ENCODE data around the gene CCNY. TPM values are rescaled to one million over a fixed set of nuclear protein-coding genes. Genes with fewer than 3 reads are reported as not detected.
"Not testable (repeated sequence)": the region's sequence is repeated elsewhere in the genome, so short reads cannot be mapped to it uniquely, and the experiment has no call there.

The CCNY gene
- total RNA-seq: 68.6 TPM

DNA sequence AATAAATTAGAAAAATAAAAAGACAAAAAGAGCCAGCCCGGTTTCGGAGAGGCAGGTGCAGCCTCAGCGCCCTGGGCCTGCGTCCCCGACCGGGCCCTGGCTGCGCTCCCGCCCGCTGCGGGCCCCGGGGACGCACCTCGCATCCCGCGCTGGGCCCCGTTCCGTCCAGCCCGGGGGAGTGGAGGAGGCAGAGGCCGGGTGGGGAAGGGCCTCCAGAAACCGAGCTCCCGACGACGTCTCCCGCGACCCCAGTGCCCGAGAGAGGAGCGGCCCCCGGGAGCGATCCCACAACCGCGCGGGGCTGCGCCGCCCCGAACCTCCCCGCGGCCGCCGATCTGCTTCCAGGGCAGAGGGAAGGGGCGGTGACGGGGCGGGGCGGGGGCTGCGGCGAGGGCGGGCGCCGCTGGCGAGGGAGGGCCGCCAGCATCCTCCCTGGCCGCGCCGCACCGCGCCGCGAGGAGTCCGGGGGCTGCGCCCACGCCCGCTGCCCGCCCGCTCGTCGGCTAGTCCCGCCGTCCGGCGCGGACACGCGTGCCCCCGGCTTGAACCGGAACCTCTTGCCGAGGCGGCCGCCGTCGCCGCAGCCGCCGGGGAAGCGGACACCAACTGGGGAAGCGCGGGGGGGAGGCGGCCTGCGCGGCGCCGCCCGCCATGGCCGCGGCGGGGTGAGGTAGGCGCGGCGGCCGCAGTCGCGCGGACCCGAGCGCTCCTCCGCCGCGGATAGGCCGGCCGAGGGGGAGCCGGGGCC, at the start of gene CCNY:
TSS of gene CCNY (plus strand) at position 426 of the 748 bp plus-strand sequence. CDS start 545 bp downstream, outside the sequence.
- no peaks in the 10 kb centered on the region for H3K27me3 ChIP-seq (ENCODE audit: insufficient read depth, low read length)
- peaks cover 52% of the 10 kb centered on the region for H3K4me1 ChIP-seq (ENCODE audit: insufficient read depth, low read length)

DNA sequence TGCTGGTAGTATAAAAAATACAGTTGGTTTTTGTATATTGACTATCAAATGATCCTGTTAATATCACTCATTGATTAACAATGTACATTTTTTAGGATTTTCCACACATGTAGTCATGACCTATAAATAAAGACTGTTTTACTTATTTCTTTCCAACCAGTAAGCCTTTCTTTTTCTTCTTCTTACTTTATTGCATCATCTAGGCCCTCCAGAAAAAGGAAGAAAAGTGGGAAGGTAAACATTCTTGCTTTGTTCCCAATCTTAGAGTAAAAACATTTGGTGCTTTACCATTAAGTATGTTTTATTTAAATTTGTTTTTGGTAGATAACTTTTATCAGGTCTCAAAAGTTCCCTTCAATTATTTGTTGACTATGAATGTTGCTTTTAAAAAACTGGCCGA, 47.1 kb upstream of the CCNY start:
- Histone ChIP-seq H3K9me3 (ENCODE audit: low read depth, low read length) (no peaks in the 10 kb centered on the region), H3K4me3 (ENCODE audit: low read length) (no peak overlapping the region), H3K4me1 (ENCODE audit: insufficient read depth, low read length) (no peaks in the 10 kb centered on the region), H3K27me3 (ENCODE audit: insufficient read depth, low read length) (no peaks in the 10 kb centered on the region)

More for the DNA sequence above, at the start of gene CCNY:
- no peaks in the 10 kb centered on the region for H3K9me3 ChIP-seq (ENCODE audit: low read depth, low read length)
- H3K4me3 ChIP-seq (ENCODE audit: low read length): peak within 1 kb of the TSS; percentile 94

DNA sequence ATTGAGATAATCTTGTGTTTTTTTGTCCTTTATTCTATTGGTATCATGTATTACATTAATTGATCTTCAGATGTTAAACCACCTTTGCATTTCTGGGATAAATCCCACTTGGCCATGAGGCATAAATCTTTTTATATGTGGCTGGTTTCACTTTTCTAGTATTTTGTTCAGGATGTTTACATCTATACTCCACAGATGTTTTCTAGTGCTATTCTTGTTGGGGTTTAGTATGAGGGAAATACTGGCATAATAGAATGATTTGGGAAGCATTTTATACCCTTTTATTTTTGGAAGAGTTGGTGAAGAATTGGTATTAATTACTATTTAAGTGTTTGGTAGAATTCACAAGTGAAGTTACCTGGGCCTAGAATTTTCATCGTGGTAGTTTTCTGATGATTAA, 41.8 kb upstream of the CCNY start:
- H3K27me3 ChIP-seq (ENCODE audit: insufficient read depth, low read length): no peaks in the 10 kb centered on the region
- no peaks in the 10 kb centered on the region for H3K4me1 ChIP-seq (ENCODE audit: insufficient read depth, low read length)
- no peak overlapping the region for H3K4me3 ChIP-seq (ENCODE audit: low read length)
- no peaks in the 10 kb centered on the region for H3K9me3 ChIP-seq (ENCODE audit: low read depth, low read length)

DNA sequence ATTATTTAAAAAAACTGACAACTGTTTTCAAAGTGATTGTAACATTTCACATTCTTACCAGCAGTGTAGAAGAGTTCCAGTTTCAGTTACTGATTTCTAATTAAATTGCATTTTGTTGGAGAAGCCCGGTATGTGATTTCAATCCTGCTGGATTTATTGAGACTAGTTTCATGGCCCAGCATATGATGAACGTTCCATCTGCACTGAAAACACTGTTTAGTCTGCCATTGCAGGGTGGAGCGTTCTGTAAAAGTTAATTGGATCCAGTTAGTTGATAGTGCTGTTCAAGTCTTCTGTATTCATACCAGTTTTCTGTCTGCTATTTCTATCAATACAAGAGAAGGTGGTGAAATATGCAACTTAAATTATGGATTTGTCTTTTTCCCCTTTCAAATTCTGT, 37.3 kb upstream of the CCNY start:
- Histone ChIP-seq H3K4me3 (ENCODE audit: low read length) (no peak overlapping the region), H3K27me3 (ENCODE audit: insufficient read depth, low read length) (no peaks in the 10 kb centered on the region), H3K9me3 (ENCODE audit: low read depth, low read length) (no peaks in the 10 kb centered on the region), H3K4me1 (ENCODE audit: insufficient read depth, low read length) (peaks cover 12% of the 10 kb centered on the region)

DNA sequence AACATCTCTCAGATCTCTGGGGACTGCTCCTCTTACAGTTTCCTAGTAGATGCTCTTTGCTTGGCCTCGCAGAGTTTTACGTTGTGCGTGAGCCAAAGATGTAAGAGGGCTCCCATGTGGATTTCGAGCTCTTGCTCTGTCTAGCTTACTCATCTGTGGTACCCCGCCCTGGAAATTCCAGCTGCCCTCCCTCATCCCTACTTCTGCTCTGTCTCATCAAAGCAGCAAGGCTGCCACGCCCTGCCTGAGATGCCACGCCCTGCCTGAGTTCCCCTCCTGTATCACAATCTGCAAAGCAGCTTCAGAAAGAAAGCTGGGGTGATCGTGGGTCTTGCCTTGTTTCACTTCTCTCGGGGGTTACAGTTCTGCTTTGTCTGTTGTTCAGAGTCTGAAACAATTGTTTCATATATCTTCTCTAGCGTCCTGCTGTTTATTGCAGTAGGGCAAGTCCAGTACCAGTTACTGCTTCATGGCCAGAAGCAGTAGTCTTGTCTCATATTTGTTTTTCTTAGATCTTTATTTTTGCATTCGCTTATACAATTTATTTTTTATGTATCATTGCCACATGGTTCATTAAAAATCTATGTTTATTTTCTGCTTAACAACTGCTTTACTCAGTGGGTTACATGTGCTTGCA, 36.1 kb upstream of the CCNY start:
- Histone ChIP-seq H3K4me3 (ENCODE audit: low read length) (no peak overlapping the region), H3K9me3 (ENCODE audit: low read depth, low read length) (no peaks in the 10 kb centered on the region), H3K27me3 (ENCODE audit: insufficient read depth, low read length) (no peaks in the 10 kb centered on the region), H3K4me1 (ENCODE audit: insufficient read depth, low read length) (peaks cover 12% of the 10 kb centered on the region)

DNA sequence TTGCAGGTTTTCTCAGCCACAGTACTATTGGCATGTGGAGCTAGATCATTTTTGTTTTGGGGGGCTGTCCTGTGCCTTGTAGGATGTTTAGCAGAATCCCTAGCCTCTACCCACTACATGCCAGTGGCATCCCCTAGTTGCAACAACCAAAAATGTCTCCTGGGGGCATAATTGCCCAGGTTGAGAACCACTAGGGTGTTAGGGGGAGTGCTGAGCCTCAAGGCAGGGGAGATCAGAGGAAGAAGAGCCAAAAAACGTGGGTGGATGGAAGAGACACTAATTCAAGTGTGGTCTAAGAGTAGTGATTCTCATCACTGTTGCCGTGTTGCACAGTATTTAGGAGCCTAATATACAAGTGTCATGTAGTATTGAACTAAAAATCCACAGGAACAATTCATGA, 31.7 kb upstream of the CCNY start:
- Histone ChIP-seq H3K9me3 (ENCODE audit: low read depth, low read length) (no peaks in the 10 kb centered on the region), H3K4me1 (ENCODE audit: insufficient read depth, low read length) (peaks cover 12% of the 10 kb centered on the region), H3K27me3 (ENCODE audit: insufficient read depth, low read length) (no peaks in the 10 kb centered on the region), H3K4me3 (ENCODE audit: low read length) (no peak overlapping the region)

DNA sequence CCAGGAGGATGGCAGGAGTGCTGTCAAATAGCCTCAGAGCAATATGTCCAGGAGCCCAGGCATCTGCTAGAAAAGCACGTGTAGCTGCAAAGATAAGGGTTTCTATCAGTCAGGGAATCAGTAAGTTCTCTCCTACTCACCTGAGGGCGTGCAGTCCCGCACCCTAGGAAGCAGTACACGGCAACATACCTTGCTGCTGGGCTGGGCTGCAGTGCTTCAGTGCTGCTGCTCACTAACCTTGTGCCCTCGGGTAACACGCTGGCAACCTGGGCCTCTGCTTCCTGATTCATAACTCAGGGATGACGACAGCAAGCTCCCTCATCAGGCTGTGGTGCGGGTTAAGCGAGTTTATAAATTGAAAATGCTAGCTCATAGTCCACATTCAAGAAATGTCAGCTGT, 29.5 kb upstream of the CCNY start:
- no peaks in the 10 kb centered on the region for H3K4me1 ChIP-seq (ENCODE audit: insufficient read depth, low read length)
- H3K4me3 ChIP-seq (ENCODE audit: low read length): no peak overlapping the region
- no peaks in the 10 kb centered on the region for H3K27me3 ChIP-seq (ENCODE audit: insufficient read depth, low read length)
- no peaks in the 10 kb centered on the region for H3K9me3 ChIP-seq (ENCODE audit: low read depth, low read length)

DNA sequence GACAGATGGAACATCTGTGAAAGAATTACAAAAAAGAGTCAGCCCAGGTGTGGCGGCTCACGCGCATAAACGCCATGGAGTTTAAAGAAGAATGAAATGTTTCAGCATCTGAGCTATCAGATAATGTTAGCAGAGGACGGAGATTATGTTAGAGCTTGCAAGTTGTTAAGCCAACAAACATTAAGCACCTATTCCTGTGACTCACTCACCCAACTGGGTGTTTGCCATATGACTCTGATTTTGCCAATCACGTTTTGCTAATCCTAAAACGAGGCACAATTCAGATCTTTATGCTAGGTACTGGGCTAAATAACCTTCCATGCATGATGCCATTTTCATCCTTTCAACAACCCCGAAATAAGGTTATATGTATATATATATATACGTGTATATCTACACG, 29.0 kb upstream of the CCNY start:
- H3K4me1 ChIP-seq (ENCODE audit: insufficient read depth, low read length): no peaks in the 10 kb centered on the region
- H3K4me3 ChIP-seq (ENCODE audit: low read length): no peak overlapping the region
- H3K9me3 ChIP-seq (ENCODE audit: low read depth, low read length): no peaks in the 10 kb centered on the region
- H3K27me3 ChIP-seq (ENCODE audit: insufficient read depth, low read length): no peaks in the 10 kb centered on the region

DNA sequence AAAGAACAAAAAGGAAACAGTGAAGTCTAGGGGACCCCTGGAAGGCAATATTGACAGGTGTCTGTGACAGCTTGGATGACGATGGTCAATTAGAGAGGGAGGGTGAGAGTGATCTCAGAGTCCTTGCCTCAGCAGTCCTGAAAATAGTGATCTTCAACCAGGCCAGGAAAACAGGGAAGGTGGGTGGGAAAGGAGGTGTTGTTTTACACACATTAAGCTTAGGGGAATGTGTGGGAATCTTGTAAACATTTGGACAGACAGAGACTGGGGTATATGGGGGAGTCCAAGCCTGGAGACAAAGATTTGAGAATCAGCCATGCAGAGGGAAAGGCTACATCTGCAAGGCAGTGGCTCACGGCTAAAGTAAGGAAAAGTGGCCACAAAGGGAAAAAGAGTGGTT, 27.5 kb upstream of the CCNY start:
- H3K4me3 ChIP-seq (ENCODE audit: low read length): no peak overlapping the region
- no peaks in the 10 kb centered on the region for H3K27me3 ChIP-seq (ENCODE audit: insufficient read depth, low read length)
- no peaks in the 10 kb centered on the region for H3K9me3 ChIP-seq (ENCODE audit: low read depth, low read length)
- H3K4me1 ChIP-seq (ENCODE audit: insufficient read depth, low read length): no peaks in the 10 kb centered on the region

DNA sequence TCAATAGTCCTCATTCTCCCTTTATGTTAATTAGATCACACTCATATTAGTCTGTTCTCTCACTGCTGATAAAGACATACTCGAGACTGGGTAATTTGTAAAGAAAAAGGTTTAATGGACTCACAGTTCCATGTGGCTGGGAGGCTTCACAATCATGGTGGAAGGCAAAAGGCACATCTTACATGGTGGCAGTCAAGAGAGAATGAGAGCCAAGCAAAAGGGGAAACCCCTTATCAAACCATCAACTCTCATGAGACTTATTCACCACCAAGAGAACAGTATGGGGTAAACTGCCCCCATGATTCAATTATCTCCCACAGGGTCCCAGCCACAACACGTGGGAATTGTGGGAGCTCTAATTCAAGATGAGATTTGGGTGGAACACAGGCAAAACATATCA, 22.2 kb upstream of the CCNY start:
- H3K9me3 ChIP-seq (ENCODE audit: low read depth, low read length); H3K27me3 ChIP-seq (ENCODE audit: insufficient read depth, low read length); H3K4me1 ChIP-seq (ENCODE audit: insufficient read depth, low read length); H3K4me3 ChIP-seq (ENCODE audit: low read length): not testable (repeated sequence)

DNA sequence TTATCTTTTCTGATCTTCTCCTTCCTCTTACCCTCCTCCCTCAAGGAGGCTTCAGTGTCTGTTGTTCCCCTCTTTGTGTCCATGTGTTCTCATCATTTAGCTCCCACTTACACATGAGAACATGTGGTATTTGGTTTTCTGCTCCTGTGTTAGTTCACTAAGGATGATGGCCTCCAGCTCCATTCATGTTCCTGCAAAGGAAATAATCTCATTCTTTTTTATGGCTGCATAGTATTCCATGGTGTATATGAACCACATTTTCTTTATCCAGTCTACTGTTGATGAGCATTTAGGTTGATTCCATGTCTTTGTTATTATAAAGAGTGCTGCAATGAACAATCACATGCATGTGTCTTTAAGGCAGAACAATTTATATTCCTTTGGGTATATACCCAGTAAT, 21.1 kb upstream of the CCNY start:
- not testable (repeated sequence) for H3K9me3 ChIP-seq (ENCODE audit: low read depth, low read length); H3K4me3 ChIP-seq (ENCODE audit: low read length); H3K27me3 ChIP-seq (ENCODE audit: insufficient read depth, low read length); H3K4me1 ChIP-seq (ENCODE audit: insufficient read depth, low read length)

DNA sequence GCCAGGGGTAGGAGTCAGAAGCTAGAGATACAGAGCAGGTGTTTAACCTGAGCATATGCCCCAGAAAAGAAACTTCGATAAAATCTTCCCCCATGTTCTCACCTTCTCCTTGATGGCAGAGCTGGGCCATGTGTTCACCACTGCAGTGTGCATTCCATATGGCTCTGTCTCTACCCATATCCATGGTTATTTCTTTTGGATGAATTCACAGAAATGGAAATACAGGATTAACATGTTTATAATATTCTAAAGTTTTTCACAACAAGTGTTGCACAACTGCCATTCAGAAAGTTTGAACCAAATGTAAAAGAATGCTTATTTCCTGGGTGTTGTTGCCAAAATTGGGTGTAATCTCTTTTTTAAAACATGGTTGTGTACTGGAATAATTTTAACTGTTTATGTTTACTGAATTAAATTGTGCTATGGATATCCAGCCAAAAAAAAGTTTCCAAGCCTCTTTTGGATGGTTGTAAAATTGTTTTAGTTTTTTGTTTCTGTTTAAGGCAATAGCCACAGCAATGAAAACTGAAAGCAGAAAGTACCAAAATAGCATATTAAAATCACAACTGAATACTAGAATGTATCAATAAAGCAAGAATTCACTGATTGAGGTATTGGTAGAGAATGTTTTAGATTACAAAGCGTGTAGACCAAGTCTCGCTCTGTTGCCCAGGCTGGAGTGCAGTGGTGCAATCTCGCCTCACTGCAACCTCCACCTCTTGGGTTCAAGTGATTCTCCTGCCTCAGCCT, 19.9 kb upstream of the CCNY start:
- H3K4me1 ChIP-seq (ENCODE audit: insufficient read depth, low read length): no peaks in the 10 kb centered on the region
- H3K9me3 ChIP-seq (ENCODE audit: low read depth, low read length): no peaks in the 10 kb centered on the region
- no peaks in the 10 kb centered on the region for H3K27me3 ChIP-seq (ENCODE audit: insufficient read depth, low read length)
- no peak overlapping the region for H3K4me3 ChIP-seq (ENCODE audit: low read length)

DNA sequence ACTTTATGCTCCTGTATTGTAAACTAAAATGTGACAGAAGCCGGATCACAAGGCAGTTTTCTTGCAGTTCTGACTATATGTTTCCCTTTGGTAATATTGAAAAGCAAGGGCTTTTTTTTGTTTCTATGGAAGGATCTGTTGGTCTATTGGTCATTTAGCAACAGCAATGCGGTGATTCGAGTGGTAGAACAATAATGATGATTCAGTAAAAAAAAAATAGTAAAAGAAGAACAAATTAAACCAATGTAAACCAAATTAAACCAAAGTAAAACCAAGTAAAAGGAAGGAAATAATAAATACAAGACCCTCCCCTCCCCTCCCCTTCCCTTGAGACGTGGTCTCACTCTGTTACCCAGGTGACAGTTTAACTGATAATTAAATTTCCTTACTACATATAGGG, 17.8 kb upstream of the CCNY start:
- no peak overlapping the region for H3K4me3 ChIP-seq (ENCODE audit: low read length)
- no peaks in the 10 kb centered on the region for H3K27me3 ChIP-seq (ENCODE audit: insufficient read depth, low read length)
- H3K9me3 ChIP-seq (ENCODE audit: low read depth, low read length): no peaks in the 10 kb centered on the region
- no peaks in the 10 kb centered on the region for H3K4me1 ChIP-seq (ENCODE audit: insufficient read depth, low read length)

DNA sequence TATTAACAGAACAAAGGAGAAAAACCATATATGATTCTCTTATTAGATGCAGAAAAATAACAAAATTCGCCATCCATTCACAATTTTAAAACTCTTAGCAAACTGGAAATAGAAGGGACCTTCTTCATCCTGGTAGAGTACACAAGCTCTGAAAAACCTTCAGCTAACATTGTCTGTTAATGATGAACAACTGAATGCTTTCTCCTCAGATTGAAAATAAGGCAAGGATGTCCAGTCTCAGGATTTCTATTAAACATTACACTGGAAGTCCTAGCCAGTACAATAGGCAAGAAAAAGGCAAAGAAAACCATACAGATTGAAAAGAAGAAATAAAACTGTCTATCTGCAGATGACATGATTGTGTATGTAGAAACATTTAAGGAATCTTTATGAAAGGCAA, 16.0 kb upstream of the CCNY start:
- Histone ChIP-seq H3K4me3 (ENCODE audit: low read length) (no peak overlapping the region), H3K27me3 (ENCODE audit: insufficient read depth, low read length) (no peaks in the 10 kb centered on the region), H3K4me1 (ENCODE audit: insufficient read depth, low read length) (no peaks in the 10 kb centered on the region), H3K9me3 (ENCODE audit: low read depth, low read length) (no peaks in the 10 kb centered on the region)

DNA sequence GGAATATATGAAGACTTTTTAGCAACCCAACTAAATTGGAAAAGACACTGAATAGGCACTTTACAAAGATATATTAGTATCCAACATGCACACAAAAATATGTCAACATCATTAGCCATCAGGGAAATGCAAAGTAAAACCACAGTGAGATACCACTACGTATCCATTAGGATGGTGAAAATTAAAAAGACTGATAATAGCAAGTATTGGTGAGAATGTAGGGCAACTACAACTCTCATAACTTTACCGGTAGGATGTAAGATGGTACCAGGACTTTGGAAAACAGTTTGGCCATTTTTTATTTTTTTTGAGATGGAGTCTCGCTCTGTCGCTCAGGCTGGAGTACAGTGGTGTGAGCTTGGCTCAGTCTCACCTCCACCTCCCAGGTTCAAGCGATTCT, 13.7 kb upstream of the CCNY start:
- H3K9me3 ChIP-seq (ENCODE audit: low read depth, low read length): no peaks in the 10 kb centered on the region
- H3K4me3 ChIP-seq (ENCODE audit: low read length): no peak overlapping the region
- H3K27me3 ChIP-seq (ENCODE audit: insufficient read depth, low read length): no peaks in the 10 kb centered on the region
- no peaks in the 10 kb centered on the region for H3K4me1 ChIP-seq (ENCODE audit: insufficient read depth, low read length)

Measured in mononuclear cell (primary cell).